Neural progenitor cell (in vitro differentiated cells): ENCODE data around the gene IFT122. TPM values are rescaled to one million over a fixed set of nuclear protein-coding genes. Genes with fewer than 3 reads are reported as not detected.

Experiments
- DNase-seq: peaks from one replicate; pipeline ENCODE4 v3.0.0-alpha.2; 2016; ENCODE audit warnings: low spot score
- H2AFZ ChIP-seq: fragments of 200-600 bp; sonication (generic); replicated peaks from 2 replicates; pipeline ENCODE4 v1.6.1; 2016; ENCODE audit warnings: antibody characterized with exemption
- H3F3A ChIP-seq: fragments of 200-600 bp; sonication (generic); 2 replicates; pipeline ENCODE4 v1.6.1; 2016; ENCODE audit warnings: antibody characterized with exemption, low read depth
- H3K27ac ChIP-seq: fragments of 200-600 bp; sonication (generic); 2 replicates; pipeline ENCODE4 v1.5.1; 2016; ENCODE audit warnings: mild to moderate bottlenecking
- H3K27me3 ChIP-seq: fragments of 200-600 bp; sonication (generic); 2 replicates; pipeline ENCODE4 v1.6.1; 2016; ENCODE audit warnings: mild to moderate bottlenecking, moderate library complexity
- H3K36me3 ChIP-seq: fragments of 200-600 bp; sonication (generic); 2 replicates; pipeline ENCODE4 v1.5.1; 2016
- H3K4me1 ChIP-seq: fragments of 200-600 bp; sonication (generic); 2 replicates; pipeline ENCODE4 v1.6.1; 2016; ENCODE audit warnings: mixed run types
- H3K4me2 ChIP-seq: fragments of 200-600 bp; sonication (generic); 2 replicates; pipeline ENCODE4 v1.6.1; 2016
- H3K4me3 ChIP-seq: fragments of 200-600 bp; sonication (generic); 2 replicates; pipeline ENCODE4 v1.5.1; 2016
- H3K79me2 ChIP-seq: fragments of 200-600 bp; sonication (generic); 2 replicates; pipeline ENCODE4 v1.6.1; 2016; ENCODE audit warnings: low read depth
- H3K9ac ChIP-seq: fragments of 200-600 bp; sonication (generic); 2 replicates; pipeline ENCODE4 v1.6.1; 2016
- H3K9me3 ChIP-seq: fragments of 200-600 bp; sonication (generic); 2 replicates; pipeline ENCODE4 v1.5.1; 2016; ENCODE audit warnings: low read depth
- H4K20me1 ChIP-seq: fragments of 200-600 bp; sonication (generic); 2 replicates; pipeline ENCODE4 v1.6.1; 2016; ENCODE audit warnings: low read depth
- H3K27ac Mint-ChIP-seq: 3 replicates; pipeline ENCODE4 v1.8.0; 2021; ENCODE audit warnings: mixed read lengths
- H3K27me3 Mint-ChIP-seq: 2 replicates; pipeline ENCODE4 v1.8.0; 2022; ENCODE audit warnings: low read depth, mild to moderate bottlenecking, inconsistent platforms, moderate library complexity, mixed read lengths; ENCODE audit not compliant: insufficient read depth
- H3K36me3 Mint-ChIP-seq: 3 replicates; pipeline ENCODE4 v1.8.0; 2021; ENCODE audit warnings: mixed read lengths
- H3K4me1 Mint-ChIP-seq: 3 replicates; pipeline ENCODE4 v1.8.0; 2021; ENCODE audit warnings: mixed read lengths
- H3K4me3 Mint-ChIP-seq: 3 replicates; pipeline ENCODE4 v1.8.0; 2021; ENCODE audit warnings: mild to moderate bottlenecking, moderate library complexity, mixed read lengths
- H3K9me3 Mint-ChIP-seq: 3 replicates; pipeline ENCODE4 v1.8.0; 2020; ENCODE audit warnings: mixed read lengths
- CTCF ChIP-seq: fragments of 200-600 bp; sonication (generic); IDR thresholded peaks from 2 replicates; pipeline ENCODE4 v1.5.1; 2017; ENCODE audit warnings: antibody characterized with exemption, mild to moderate bottlenecking
- EZH2 ChIP-seq: fragments of 200-600 bp; sonication (generic); IDR thresholded peaks from 2 replicates; pipeline ENCODE4 v1.6.1; 2017; ENCODE audit warnings: antibody characterized with exemption, mild to moderate bottlenecking, moderate library complexity
- EZH2phosphoT487 ChIP-seq: fragments of 200-600 bp; sonication (generic); IDR thresholded peaks from 2 replicates; pipeline ENCODE4 v1.6.1; 2017; ENCODE audit warnings: antibody characterized with exemption
- total RNA-seq: library from RNA; depleted of rRNA; stranded (reverse); fragments of >200 nt; gene quantifications from 2 replicates; pipeline ENCODE4 v1.2.3, GENCODE V29; 2015; ENCODE audit warnings: low replicate concordance

Gene IFT122
- total RNA-seq, 1 donor from 2014 or later, result 48.0 TPM

DNA sequence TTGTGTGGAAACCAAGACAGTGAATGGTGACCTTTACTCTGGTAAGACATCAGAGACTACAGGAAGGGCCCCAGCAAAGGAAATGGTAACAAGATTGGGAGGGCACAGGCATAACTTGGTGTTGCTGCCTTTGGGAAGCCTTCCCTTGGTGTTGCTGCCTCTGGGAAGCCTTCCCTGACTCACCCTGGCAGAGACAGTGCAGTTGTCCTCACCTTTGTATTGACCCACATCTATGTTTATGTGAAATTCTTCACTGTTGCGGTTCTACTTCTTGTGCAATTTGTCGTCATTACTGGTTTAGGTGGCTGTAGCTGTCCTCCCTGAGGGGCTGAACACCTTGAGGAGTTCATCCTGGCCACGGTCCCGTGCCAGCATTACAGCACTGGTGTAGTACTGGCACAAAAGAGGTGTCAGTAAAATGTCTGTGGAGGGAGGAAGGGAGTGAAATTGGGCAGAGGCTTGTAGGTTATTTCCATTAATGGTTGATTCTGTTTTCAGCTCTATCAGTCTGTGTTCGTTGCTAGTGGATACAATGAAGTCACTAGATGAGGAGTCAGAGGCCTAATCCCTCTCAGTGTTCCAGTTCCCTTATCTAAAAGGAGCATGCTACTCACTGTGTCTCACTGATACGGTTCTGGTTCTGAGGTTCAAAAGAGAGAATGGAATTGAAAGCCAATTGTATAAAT is 21.6 kb downstream of the IFT122 start:
- Mint-ChIP-seq H3K9me3 (no peaks in the 10 kb centered on the region), H3K27ac (no peak overlapping the region), H3K36me3 (peaks cover 17% of the 10 kb centered on the region), H3K4me3 (no peak overlapping the region), H3K4me1 (peaks cover 5% of the 10 kb centered on the region), H3K27me3 (peaks cover 5% of the 10 kb centered on the region)
- H3K27me3 ChIP-seq, result no peaks in the 10 kb centered on the region
- H3K9ac ChIP-seq, result no peak overlapping the region
- no peaks in the 10 kb centered on the region for H3K9me3 ChIP-seq
- H3K27ac ChIP-seq, result no peak overlapping the region
- no peaks in the 10 kb centered on the region for H3K4me1 ChIP-seq
- H3K79me2 ChIP-seq, result no peaks in the 10 kb centered on the region
- H3F3A ChIP-seq, result no peaks in the 10 kb centered on the region
- H4K20me1 ChIP-seq, result no peaks in the 10 kb centered on the region
- H3K36me3 ChIP-seq, result no peaks in the 10 kb centered on the region
- TF ChIP-seq CTCF, result no peak
- TF ChIP-seq EZH2, result no peak
- no peak for TF ChIP-seq EZH2phosphoT487
- H3K4me2 ChIP-seq, result no peak overlapping the region
- H3K4me3 ChIP-seq, result no peak overlapping the region
- no peak overlapping the region for H2AFZ ChIP-seq
- DNase-seq, result no peak

- peaks cover 2% of the 10 kb centered on the region for H3K27me3 Mint-ChIP-seq
- H3K27me3 ChIP-seq, result no peaks in the 10 kb centered on the region
- no peaks in the 10 kb centered on the region for H3K9me3 ChIP-seq
- no peaks in the 10 kb centered on the region for H4K20me1 ChIP-seq
- no peaks in the 10 kb centered on the region for H3F3A ChIP-seq
- no peak overlapping the region for H3K27ac ChIP-seq
- H3K4me3 ChIP-seq, result no peak overlapping the region
- no peak for DNase-seq
- H2AFZ ChIP-seq, result no peak overlapping the region
- peaks cover 12% of the 10 kb centered on the region for H3K36me3 Mint-ChIP-seq
- no peaks in the 10 kb centered on the region for H3K79me2 ChIP-seq
- no peak overlapping the region for H3K4me2 ChIP-seq
- TF ChIP-seq EZH2phosphoT487 (no peak), CTCF (no peak), EZH2 (no peak)
- H3K27ac Mint-ChIP-seq, result no peak overlapping the region
- H3K9me3 Mint-ChIP-seq, result no peaks in the 10 kb centered on the region
- H3K36me3 ChIP-seq, result no peaks in the 10 kb centered on the region
- H3K4me3 Mint-ChIP-seq, result no peak overlapping the region
- H3K4me1 ChIP-seq, result no peaks in the 10 kb centered on the region
- peaks cover 5% of the 10 kb centered on the region for H3K4me1 Mint-ChIP-seq
- no peak overlapping the region for H3K9ac ChIP-seq
Measured at GRCh38 chr3:129462361-129462968, 22.4 kb downstream of the IFT122 start.

DNA sequence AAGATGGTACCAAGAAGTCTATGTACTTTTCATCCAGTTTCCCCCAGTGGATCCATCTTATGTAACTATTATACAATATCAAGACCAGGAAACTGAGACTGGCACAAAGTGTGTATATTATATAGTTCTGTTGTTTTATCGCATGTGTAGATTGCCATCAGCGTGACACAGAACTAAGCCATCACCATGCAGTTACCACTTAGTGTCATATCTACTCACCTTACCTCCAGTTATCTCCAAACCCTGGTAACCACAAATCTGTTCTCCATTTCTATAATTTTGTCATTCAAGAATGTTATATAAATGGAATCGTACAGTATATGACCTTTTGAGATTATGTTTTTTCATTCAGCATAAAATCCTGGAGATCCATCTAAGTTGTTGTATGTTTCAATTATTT is 23.1 kb downstream of the IFT122 start:
- H4K20me1 ChIP-seq, result no peaks in the 10 kb centered on the region
- no peaks in the 10 kb centered on the region for H3K9me3 ChIP-seq
- H3K4me3 ChIP-seq, result no peak overlapping the region
- H3K4me1 ChIP-seq, result peaks cover 5% of the 10 kb centered on the region
- no peak overlapping the region for H3K27ac ChIP-seq
- H3K36me3 Mint-ChIP-seq, result peaks cover 11% of the 10 kb centered on the region
- H3K27me3 Mint-ChIP-seq, result peaks cover 2% of the 10 kb centered on the region
- no peaks in the 10 kb centered on the region for H3F3A ChIP-seq
- peaks cover 5% of the 10 kb centered on the region for H3K4me1 Mint-ChIP-seq
- no peak overlapping the region for H2AFZ ChIP-seq
- H3K27ac Mint-ChIP-seq, result no peak overlapping the region
- no peak for DNase-seq
- H3K27me3 ChIP-seq, result no peaks in the 10 kb centered on the region
- TF ChIP-seq EZH2 (no peak), CTCF (no peak), EZH2phosphoT487 (no peak)
- no peaks in the 10 kb centered on the region for H3K9me3 Mint-ChIP-seq
- no peak overlapping the region for H3K9ac ChIP-seq
- no peaks in the 10 kb centered on the region for H3K36me3 ChIP-seq
- no peak overlapping the region for H3K4me2 ChIP-seq
- H3K79me2 ChIP-seq, result no peaks in the 10 kb centered on the region
- H3K4me3 Mint-ChIP-seq, result no peak overlapping the region
